ENCODE measurements around the gene RGS7. TPM values are rescaled to one million over a fixed set of nuclear protein-coding genes. Genes with fewer than 3 reads are reported as not detected.

The RGS7 gene
- total RNA-seq, 1 donor from 2014 or later = 0.18 TPM

DNA sequence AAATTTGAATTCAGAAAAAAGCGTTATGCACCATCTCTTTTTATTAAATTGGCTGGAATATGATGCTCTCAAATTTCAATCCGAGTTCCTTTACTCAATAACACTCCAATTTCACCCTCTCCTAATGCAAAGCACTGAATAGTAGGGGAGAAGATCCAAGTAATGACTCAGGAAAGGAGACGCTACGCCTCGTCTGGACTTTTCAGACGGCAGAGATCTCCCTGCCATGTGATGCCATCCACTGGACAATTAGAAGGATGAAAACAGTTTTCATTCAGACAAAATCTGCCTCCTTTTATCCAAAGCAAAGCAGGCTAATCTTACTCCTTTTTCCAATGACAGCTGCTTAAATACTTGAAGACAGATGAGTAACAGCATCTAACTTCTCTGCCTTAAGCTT, 502.6 kb downstream of the RGS7 start:
- Mint-ChIP-seq H3K9me3 (ENCODE audit: unreplicated experiment) (peaks cover 5% of the 10 kb centered on the region), H3K27me3 (ENCODE audit: low read depth, unreplicated experiment) (no peaks in the 10 kb centered on the region), H3K27ac (ENCODE audit: unreplicated experiment) (peak overlapping the region; percentile 3), H3K4me3 (ENCODE audit: unreplicated experiment) (no peak overlapping the region), H3K4me1 (ENCODE audit: low read depth, unreplicated experiment) (peaks cover 4% of the 10 kb centered on the region), H3K36me3 (ENCODE audit: low read depth, unreplicated experiment) (no peaks in the 10 kb centered on the region)
- H3K36me3 ChIP-seq (ENCODE audit: insufficient read depth, low read length) = no peaks in the 10 kb centered on the region
- no peaks in the 10 kb centered on the region for H3K27me3 ChIP-seq (ENCODE audit: insufficient read depth, low read length)
- no peak overlapping the region for H3K27ac ChIP-seq (ENCODE audit: low read depth, low read length)
- H3K79me2 ChIP-seq (ENCODE audit: insufficient read depth, low read length) = no peaks in the 10 kb centered on the region
- no peaks in the 10 kb centered on the region for H3K4me1 ChIP-seq (ENCODE audit: insufficient read depth, low read length)
- TF ChIP-seq, protein P1, sequence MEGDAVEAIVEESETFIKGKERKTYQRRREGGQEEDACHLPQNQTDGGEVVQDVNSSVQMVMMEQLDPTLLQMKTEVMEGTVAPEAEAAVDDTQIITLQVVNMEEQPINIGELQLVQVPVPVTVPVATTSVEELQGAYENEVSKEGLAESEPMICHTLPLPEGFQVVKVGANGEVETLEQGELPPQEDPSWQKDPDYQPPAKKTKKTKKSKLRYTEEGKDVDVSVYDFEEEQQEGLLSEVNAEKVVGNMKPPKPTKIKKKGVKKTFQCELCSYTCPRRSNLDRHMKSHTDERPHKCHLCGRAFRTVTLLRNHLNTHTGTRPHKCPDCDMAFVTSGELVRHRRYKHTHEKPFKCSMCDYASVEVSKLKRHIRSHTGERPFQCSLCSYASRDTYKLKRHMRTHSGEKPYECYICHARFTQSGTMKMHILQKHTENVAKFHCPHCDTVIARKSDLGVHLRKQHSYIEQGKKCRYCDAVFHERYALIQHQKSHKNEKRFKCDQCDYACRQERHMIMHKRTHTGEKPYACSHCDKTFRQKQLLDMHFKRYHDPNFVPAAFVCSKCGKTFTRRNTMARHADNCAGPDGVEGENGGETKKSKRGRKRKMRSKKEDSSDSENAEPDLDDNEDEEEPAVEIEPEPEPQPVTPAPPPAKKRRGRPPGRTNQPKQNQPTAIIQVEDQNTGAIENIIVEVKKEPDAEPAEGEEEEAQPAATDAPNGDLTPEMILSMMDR (IDR thresholded peaks at IDR 0.05; ENCODE audit: insufficient read depth, low read depth, low read length) = no peak
- TF ChIP-seq EZH2 (IDR thresholded peaks at IDR 0.05; ENCODE audit: insufficient read depth, low read length) = no peak
- no peak overlapping the region for H2AFZ ChIP-seq (ENCODE audit: low read depth, low read length)
- FAIRE-seq = no peak
- peak; percentile 45 for DNase-seq (ENCODE audit: low read depth)
- no peak overlapping the region for H3K9ac ChIP-seq (ENCODE audit: low read length)
- no peak overlapping the region for H3K4me3 ChIP-seq (ENCODE audit: insufficient read depth, low read depth, low read length)
- H4K20me1 ChIP-seq (ENCODE audit: insufficient read depth, low read length) = no peaks in the 10 kb centered on the region
- no peaks in the 10 kb centered on the region for H3K9me3 ChIP-seq (ENCODE audit: insufficient read depth, low read depth, low read length)
- no peak overlapping the region for H3K4me2 ChIP-seq (ENCODE audit: low read length)

GRCh38 chr1:240847325-240847724, 509.7 kb downstream of the RGS7 start:
- no peak for TF ChIP-seq EZH2 (IDR thresholded peaks at IDR 0.05; ENCODE audit: insufficient read depth, low read length)
- TF ChIP-seq, protein P1 (IDR thresholded peaks at IDR 0.05; ENCODE audit: insufficient read depth, low read depth, low read length) = no peak
- no peaks in the 10 kb centered on the region for H3K27me3 ChIP-seq (ENCODE audit: insufficient read depth, low read length)
- H3K4me3 ChIP-seq (ENCODE audit: insufficient read depth, low read depth, low read length) = no peak overlapping the region
- H3K79me2 ChIP-seq (ENCODE audit: insufficient read depth, low read length) = no peaks in the 10 kb centered on the region
- no peaks in the 10 kb centered on the region for H3K9me3 ChIP-seq (ENCODE audit: insufficient read depth, low read depth, low read length)
- H3K36me3 ChIP-seq (ENCODE audit: insufficient read depth, low read length) = no peaks in the 10 kb centered on the region
- no peak overlapping the region for H3K27ac ChIP-seq (ENCODE audit: low read depth, low read length)
- Mint-ChIP-seq H3K4me1 (ENCODE audit: low read depth, unreplicated experiment) (no peaks in the 10 kb centered on the region), H3K9me3 (ENCODE audit: unreplicated experiment) (peaks cover 5% of the 10 kb centered on the region), H3K27me3 (ENCODE audit: low read depth, unreplicated experiment) (no peaks in the 10 kb centered on the region), H3K36me3 (ENCODE audit: low read depth, unreplicated experiment) (no peaks in the 10 kb centered on the region), H3K4me3 (ENCODE audit: unreplicated experiment) (no peak overlapping the region), H3K27ac (ENCODE audit: unreplicated experiment) (no peak overlapping the region)
- no peak overlapping the region for H2AFZ ChIP-seq (ENCODE audit: low read depth, low read length)
- H4K20me1 ChIP-seq (ENCODE audit: insufficient read depth, low read length) = no peaks in the 10 kb centered on the region
- no peak for DNase-seq (ENCODE audit: low read depth)
- FAIRE-seq = no peak
- no peak overlapping the region for H3K4me2 ChIP-seq (ENCODE audit: low read length)
- no peak overlapping the region for H3K9ac ChIP-seq (ENCODE audit: low read length)
- no peaks in the 10 kb centered on the region for H3K4me1 ChIP-seq (ENCODE audit: insufficient read depth, low read length)

GRCh38 chr1:240844486-240844885, 512.5 kb downstream of the RGS7 start:
- Mint-ChIP-seq H3K27ac (ENCODE audit: unreplicated experiment) (no peak overlapping the region), H3K4me1 (ENCODE audit: low read depth, unreplicated experiment) (no peaks in the 10 kb centered on the region), H3K9me3 (ENCODE audit: unreplicated experiment) (no peaks in the 10 kb centered on the region), H3K4me3 (ENCODE audit: unreplicated experiment) (no peak overlapping the region), H3K36me3 (ENCODE audit: low read depth, unreplicated experiment) (no peaks in the 10 kb centered on the region), H3K27me3 (ENCODE audit: low read depth, unreplicated experiment) (no peaks in the 10 kb centered on the region)
- Histone ChIP-seq H3K4me3 (ENCODE audit: insufficient read depth, low read depth, low read length) (no peak overlapping the region), H3K27ac (ENCODE audit: low read depth, low read length) (no peak overlapping the region), H3K4me1 (ENCODE audit: insufficient read depth, low read length) (no peaks in the 10 kb centered on the region), H3K4me2 (ENCODE audit: low read length) (no peak overlapping the region), H3K27me3 (ENCODE audit: insufficient read depth, low read length) (no peaks in the 10 kb centered on the region), H2AFZ (ENCODE audit: low read depth, low read length) (no peak overlapping the region), H3K79me2 (ENCODE audit: insufficient read depth, low read length) (no peaks in the 10 kb centered on the region), H4K20me1 (ENCODE audit: insufficient read depth, low read length) (no peaks in the 10 kb centered on the region), H3K9ac (ENCODE audit: low read length) (no peak overlapping the region), H3K9me3 (ENCODE audit: insufficient read depth, low read depth, low read length) (no peaks in the 10 kb centered on the region), H3K36me3 (ENCODE audit: insufficient read depth, low read length) (no peaks in the 10 kb centered on the region)
- no peak for DNase-seq (ENCODE audit: low read depth)
- no peak for FAIRE-seq
- TF ChIP-seq EZH2 (IDR thresholded peaks at IDR 0.05; ENCODE audit: insufficient read depth, low read length) = no peak
- TF ChIP-seq, protein P1 (IDR thresholded peaks at IDR 0.05; ENCODE audit: insufficient read depth, low read depth, low read length) = no peak

All from astrocyte (in vitro differentiated cells and primary cell).